Duodenal mucosa (tissue), 2 donors: ENCODE data around the gene NSF.
"Not testable (repeated sequence)": the region's sequence is repeated elsewhere in the genome, so short reads cannot be mapped to it uniquely, and the experiment has no call there.

Experiments used
- H3K27ac ChIP-seq: one replicate; pipeline ENCODE4 v1.7.0; 2013; ENCODE audit warnings: low read depth, low read length
- H3K27me3 ChIP-seq, 2 donors: one replicate each; pipeline ENCODE4 v1.7.0; 2013; ENCODE audit warnings: low read length in 2 of 2, control low read depth in 1 of 2; ENCODE audit not compliant: insufficient read depth in 2 of 2, control insufficient read depth in 1 of 2
- H3K36me3 ChIP-seq, 2 donors: one replicate each; pipeline ENCODE4 v1.7.0; 2013; ENCODE audit warnings: low read length in 2 of 2, control low read depth in 1 of 2; ENCODE audit not compliant: insufficient read depth in 2 of 2, control insufficient read depth in 1 of 2
- H3K4me1 ChIP-seq, 2 donors: one replicate each; pipeline ENCODE4 v1.7.0; 2013; ENCODE audit warnings: low read length in 2 of 2, control low read depth in 1 of 2; ENCODE audit not compliant: insufficient read depth in 2 of 2, control insufficient read depth in 1 of 2
- H3K4me3 ChIP-seq, 2 donors: one replicate each; pipeline ENCODE4 v1.7.0; 2013; ENCODE audit warnings: low read length in 2 of 2, low read depth in 1 of 2
- H3K9ac ChIP-seq, 2 donors: one replicate each; pipeline ENCODE4 v1.7.0; 2013; ENCODE audit warnings: low read length in 2 of 2, low read depth in 1 of 2
- H3K9me3 ChIP-seq, 2 donors: one replicate each; pipeline ENCODE4 v1.7.0; 2013; ENCODE audit warnings: low read length in 2 of 2, control low read depth in 1 of 2; ENCODE audit not compliant: control insufficient read depth in 1 of 2

Gene NSF

GRCh38 chr17:46699014-46699413 is 108.5 kb downstream of the NSF start:
- not testable (repeated sequence) for H3K4me3 ChIP-seq, H3K9me3 ChIP-seq, H3K27ac ChIP-seq, H3K36me3 ChIP-seq, H3K4me1 ChIP-seq, H3K9ac ChIP-seq, H3K27me3 ChIP-seq

- Histone ChIP-seq H3K9ac (no peak overlapping the region), H3K4me1 (no peaks in the 10 kb centered on the region), H3K4me3 (no peak overlapping the region), H3K9me3 (no peaks in the 10 kb centered on the region), H3K27me3 (no peaks in the 10 kb centered on the region), H3K36me3 (peaks cover 17 to 38% of the 10 kb centered on the region in 2 donors), H3K27ac (no peak overlapping the region)
Measured at GRCh38 chr17:46717999-46718398, 127.5 kb downstream of the NSF start.

- no peak overlapping the region for H3K27ac ChIP-seq
- H3K27me3 ChIP-seq: no peaks in the 10 kb centered on the region
- no peaks in the 10 kb centered on the region for H3K4me1 ChIP-seq
- no peak overlapping the region for H3K4me3 ChIP-seq
- H3K9ac ChIP-seq: no peak overlapping the region
- H3K9me3 ChIP-seq: no peaks in the 10 kb centered on the region
- H3K36me3 ChIP-seq: peaks cover 13 to 29% of the 10 kb centered on the region in 2 donors
Measured at GRCh38 chr17:46719891-46720290, 129.4 kb downstream of the NSF start.

GRCh38 chr17:46720408-46720807 is 129.9 kb downstream of the NSF start:
- Histone ChIP-seq H3K9ac (no peak overlapping the region), H3K4me3 (no peak overlapping the region), H3K9me3 (no peaks in the 10 kb centered on the region), H3K4me1 (no peaks in the 10 kb centered on the region), H3K27ac (no peak overlapping the region), H3K27me3 (no peaks in the 10 kb centered on the region), H3K36me3 (peaks cover 13 to 25% of the 10 kb centered on the region in 2 donors)

DNA sequence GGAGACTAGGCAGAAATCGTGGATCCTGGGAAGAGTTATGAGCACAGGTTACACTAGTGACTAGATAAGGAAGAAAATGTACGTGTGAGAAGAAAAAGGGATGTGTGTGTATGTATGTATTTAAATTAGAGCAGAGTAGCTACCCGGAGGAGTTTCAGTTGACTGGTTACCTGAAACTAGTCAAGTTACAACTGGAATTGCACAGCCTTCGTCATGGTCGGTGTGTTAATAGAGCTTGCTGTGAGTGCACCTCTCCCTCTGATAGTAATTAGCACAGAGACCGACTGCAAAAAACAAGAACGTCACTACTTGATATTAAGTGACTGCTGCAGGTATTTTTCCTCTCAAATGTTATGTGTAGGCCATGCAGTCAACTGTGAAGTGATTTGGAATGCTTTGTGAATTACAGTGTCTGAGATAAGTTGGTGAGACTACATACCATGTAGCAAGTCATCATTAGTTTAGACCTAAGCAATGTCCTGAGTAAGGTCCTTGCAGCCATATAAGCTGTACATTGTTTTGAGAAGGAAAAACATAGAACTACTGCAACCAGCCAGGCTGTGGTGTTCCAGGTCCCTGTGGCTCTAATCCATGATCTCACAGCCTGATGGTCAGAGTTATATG is 132.3 kb downstream of the NSF start:
- Histone ChIP-seq H3K27me3 (no peaks in the 10 kb centered on the region), H3K9me3 (no peaks in the 10 kb centered on the region), H3K4me1 (no peaks in the 10 kb centered on the region), H3K36me3 (peaks cover 11 to 27% of the 10 kb centered on the region in 2 donors), H3K9ac (no peak overlapping the region), H3K4me3 (no peak overlapping the region), H3K27ac (no peak overlapping the region)

- Histone ChIP-seq H3K36me3 (peaks cover 10 to 22% of the 10 kb centered on the region in 2 donors), H3K4me1 (no peaks in the 10 kb centered on the region), H3K27me3 (no peaks in the 10 kb centered on the region), H3K9me3 (no peaks in the 10 kb centered on the region), H3K4me3 (no peak overlapping the region), H3K27ac (no peak overlapping the region), H3K9ac (no peak overlapping the region)
Measured at GRCh38 chr17:46726206-46726605, 135.7 kb downstream of the NSF start.

DNA sequence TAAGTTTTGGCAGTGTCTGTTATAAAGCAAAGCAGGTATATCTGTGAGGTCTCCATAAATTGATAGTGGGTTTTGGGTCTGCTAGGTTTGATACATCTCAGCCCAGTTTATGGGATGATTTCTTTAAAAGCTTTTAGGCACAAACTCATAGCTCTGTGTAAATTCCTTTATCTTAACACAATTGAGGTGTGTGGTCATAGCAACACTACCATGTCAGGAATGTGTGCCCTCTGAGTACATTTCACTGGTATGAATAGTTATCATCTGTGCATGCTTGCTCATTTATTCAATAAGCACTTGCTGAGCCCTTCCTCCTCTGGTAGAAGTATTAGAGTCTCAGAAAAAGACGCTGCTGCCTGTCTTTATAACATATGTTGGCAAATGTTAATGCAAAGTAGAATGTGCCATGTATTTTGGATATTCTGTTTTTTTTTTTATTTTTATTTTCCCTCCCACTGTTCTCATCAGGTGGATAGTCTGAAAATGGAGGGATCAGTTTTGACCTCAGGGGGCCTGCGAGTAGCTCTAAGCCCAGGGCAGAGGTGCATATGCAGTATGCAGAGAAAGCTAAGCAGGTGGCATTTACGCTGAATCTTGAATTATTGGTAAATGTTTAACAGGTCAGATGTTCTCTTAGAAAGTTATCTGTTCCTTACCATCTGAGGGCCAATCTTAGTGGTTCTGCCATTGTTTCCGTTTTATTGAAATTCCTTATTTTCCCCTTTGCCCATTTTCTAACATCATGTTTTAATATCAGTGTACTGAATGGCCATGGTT is 137.3 kb downstream of the NSF start:
- Histone ChIP-seq H3K27me3 (no peaks in the 10 kb centered on the region), H3K4me3 (no peak overlapping the region), H3K4me1 (no peaks in the 10 kb centered on the region), H3K27ac (no peak overlapping the region), H3K9ac (no peak overlapping the region), H3K9me3 (no peaks in the 10 kb centered on the region), H3K36me3 (peaks cover 8 to 16% of the 10 kb centered on the region in 2 donors)

- peaks cover 2 to 23% of the 10 kb centered on the region in 2 donors for H3K36me3 ChIP-seq
- H3K27me3 ChIP-seq: no peaks in the 10 kb centered on the region
- no peaks in the 10 kb centered on the region for H3K4me1 ChIP-seq
- no peaks in the 10 kb centered on the region for H3K9me3 ChIP-seq
- no peak overlapping the region for H3K9ac ChIP-seq
- H3K4me3 ChIP-seq: no peak overlapping the region
- no peak overlapping the region for H3K27ac ChIP-seq
Measured at GRCh38 chr17:46730026-46730425, 139.6 kb downstream of the NSF start.

GRCh38 chr17:46730679-46731078 is 140.2 kb downstream of the NSF start:
- no peaks in the 10 kb centered on the region for H3K27me3 ChIP-seq
- peaks cover 2 to 23% of the 10 kb centered on the region in 2 donors for H3K36me3 ChIP-seq
- H3K9me3 ChIP-seq: no peaks in the 10 kb centered on the region
- no peak overlapping the region for H3K27ac ChIP-seq
- H3K4me1 ChIP-seq: no peaks in the 10 kb centered on the region
- no peak overlapping the region for H3K9ac ChIP-seq
- H3K4me3 ChIP-seq: no peak overlapping the region

DNA sequence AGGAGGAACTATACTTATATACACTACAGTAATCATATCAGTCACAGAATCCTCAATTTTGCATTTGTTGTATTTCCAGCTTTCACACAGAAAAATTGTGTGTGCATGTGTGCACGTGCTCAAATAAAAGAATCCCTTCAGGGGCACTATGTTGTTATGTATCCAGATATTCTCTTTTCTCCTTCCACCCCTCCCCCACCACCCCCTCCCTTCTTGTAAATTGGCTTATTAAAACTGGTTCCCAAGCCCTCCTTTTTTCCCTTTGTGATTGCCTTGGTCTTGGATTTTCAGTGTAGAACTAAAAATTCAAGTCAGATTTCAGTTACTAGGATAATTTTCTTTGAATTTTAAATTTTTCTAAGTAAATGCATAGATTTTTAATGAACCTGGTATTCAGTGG is 141.7 kb downstream of the NSF start:
- H3K36me3 ChIP-seq: peaks cover 2 to 16% of the 10 kb centered on the region in 2 donors
- H3K4me3 ChIP-seq: no peak overlapping the region
- H3K4me1 ChIP-seq: no peaks in the 10 kb centered on the region
- H3K9me3 ChIP-seq: no peaks in the 10 kb centered on the region
- no peak overlapping the region for H3K9ac ChIP-seq
- H3K27ac ChIP-seq: no peak overlapping the region
- no peaks in the 10 kb centered on the region for H3K27me3 ChIP-seq
